CD4-positive, alpha-beta T cell treated with Interleukin-15 for 4 hours (primary cell): ENCODE data around the gene TSC22D1.

ENCODE experiments used
- DNase-seq: peaks from one replicate; pipeline ENCODE4 v3.0.0-alpha.2; 2020; ENCODE audit warnings: low spot score

Gene TSC22D1

DNA sequence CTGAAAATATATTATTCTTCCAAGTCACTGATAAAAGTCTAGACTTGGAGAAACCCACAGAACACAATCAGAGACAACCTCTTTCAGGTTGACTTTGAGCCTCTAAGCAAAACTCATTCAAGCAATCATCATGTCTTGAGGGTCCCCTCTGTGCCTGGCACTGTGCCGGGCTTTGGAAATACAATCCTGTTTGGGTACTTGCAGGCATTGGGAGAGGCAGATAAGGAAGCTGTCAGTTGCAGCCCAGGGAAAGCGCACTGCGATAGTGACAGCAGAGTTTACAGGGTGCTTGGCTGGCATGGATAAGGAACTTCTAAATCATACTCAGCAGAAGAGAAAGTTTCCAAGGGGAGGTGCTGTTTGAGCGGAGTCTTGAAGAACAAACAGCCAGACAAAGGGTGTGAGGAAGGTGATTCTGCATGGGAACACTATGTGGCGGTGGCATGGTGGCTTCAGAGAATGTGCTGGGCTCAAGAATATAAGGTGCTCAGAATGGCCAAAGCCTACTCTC, 193.4 kb downstream of the TSC22D1 start:
- DNase-seq, result no peak
